ENCODE measurements around the gene CASP10.
"Not testable (repeated sequence)": the region's sequence is repeated elsewhere in the genome, so short reads cannot be mapped to it uniquely, and the experiment has no call there.

Gene CASP10

GRCh38 chr2:201156640-201157039, 26.3 kb upstream of the CASP10 start:
- no peak for DNase-seq

- no peak for DNase-seq
Measured at GRCh38 chr2:201157694-201158093, 25.2 kb upstream of the CASP10 start.

- no peak for DNase-seq
Measured at GRCh38 chr2:201158111-201158929, 24.6 kb upstream of the CASP10 start.

DNA sequence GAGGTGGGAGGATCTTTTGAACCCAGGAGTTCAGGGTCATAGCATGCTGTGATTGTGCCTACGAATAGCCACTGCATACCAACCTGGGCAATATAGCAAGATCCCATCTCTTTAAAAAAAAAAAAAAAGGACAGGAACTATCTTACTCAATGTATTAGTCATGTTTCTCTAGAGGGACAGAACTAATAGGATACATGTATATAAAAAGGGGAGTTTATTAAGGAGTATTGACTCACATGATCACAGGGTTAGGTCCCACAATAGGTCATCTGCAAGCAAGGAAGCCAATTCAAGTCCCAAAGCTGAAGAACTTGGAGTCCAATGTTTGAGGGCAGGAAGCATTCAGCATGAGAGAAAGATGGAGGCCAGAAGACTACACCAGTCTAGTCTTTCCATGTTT, 18.8 kb upstream of the CASP10 start:
- no peak for DNase-seq

- DNase-seq: no peak
Measured at GRCh38 chr2:201167546-201167945, 15.4 kb upstream of the CASP10 start.

- DNase-seq: not testable (repeated sequence)
Measured at GRCh38 chr2:201168496-201168895, 14.4 kb upstream of the CASP10 start.

- DNase-seq: no peak
Measured at GRCh38 chr2:201171259-201171814, 11.6 kb upstream of the CASP10 start.

- no peak for DNase-seq
Measured at GRCh38 chr2:201172279-201172678, 10.7 kb upstream of the CASP10 start.

GRCh38 chr2:201174687-201175086, 8.3 kb upstream of the CASP10 start:
- no peak for DNase-seq

DNA sequence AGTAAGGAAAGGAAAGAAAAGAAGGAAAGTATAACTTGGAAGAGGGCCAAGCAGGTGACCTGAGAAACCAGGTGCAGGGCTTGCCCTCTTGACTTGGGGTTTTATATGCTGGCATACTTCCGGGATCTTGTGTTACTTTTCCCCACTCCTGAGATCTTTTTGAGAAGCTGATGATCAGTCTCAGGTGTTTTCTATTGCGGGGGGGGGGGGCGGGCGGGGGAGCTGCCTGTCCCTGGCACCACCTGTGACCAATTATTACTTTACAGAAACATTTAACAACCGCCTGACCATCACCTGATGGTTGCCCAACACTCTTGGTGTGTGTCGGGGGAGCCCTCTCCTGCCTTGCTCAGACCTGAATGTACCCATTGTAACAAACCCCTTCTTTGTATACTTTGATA, 6.9 kb upstream of the CASP10 start:
- DNase-seq: no peak

DNA sequence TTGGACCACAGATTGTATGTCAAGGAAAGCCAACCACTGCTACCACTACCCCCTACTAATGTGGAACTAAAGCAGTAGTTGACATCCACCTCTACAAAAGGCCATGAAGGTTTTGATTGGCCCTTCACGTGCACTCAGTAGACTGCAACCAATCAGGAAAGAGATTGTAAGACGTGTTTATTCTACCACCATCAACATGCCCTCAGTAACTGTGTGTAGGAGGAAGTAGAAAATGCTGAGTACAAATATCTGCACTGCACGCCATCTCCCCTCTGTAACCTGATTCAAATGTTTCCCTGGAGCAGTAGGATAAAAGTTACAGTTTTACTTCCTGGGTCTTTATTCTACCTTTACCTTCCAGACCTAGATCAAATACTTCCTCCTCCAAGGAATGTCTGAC, 2.9 kb upstream of the CASP10 start:
- no peak for DNase-seq

DNA sequence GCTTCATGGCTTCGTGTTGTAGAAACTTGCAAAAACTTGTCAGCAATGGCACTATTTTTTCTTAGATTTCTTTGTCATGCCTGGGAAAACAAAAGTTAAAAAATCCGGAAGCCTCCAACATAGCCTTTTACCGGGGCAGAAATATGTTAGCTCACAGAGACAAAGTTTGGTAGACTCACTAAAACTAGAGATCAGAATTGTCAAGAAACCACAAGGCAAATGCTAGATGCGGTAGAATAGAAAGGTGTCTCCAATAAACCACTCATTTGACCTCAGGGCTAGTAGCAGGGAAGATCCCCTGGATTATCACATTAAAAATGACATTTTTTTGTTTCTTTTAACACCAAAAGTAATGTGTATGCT, 405 bp downstream of the CASP10 start:
- DNase-seq: no peak

DNA sequence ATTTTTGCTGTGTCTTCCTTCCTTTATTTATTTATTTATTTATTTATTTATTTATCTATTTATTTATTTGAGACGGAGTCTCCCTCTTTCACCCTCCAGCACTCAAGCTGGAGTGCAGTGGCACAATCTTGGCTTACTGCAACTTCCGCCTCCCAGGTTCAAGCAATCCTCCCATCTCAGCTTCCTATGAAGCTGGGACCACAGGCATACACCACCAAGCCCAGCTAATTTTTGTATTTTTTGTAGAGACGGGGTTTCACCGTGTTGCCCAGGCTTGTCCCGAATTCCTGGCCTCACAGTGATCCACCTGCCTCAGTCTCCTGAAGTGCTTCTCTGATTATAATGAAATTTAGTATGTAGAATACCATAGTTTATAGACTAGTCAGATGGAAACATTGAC, 894 bp downstream of the CASP10 start:
- DNase-seq: peak; percentile 46 to 51

DNA sequence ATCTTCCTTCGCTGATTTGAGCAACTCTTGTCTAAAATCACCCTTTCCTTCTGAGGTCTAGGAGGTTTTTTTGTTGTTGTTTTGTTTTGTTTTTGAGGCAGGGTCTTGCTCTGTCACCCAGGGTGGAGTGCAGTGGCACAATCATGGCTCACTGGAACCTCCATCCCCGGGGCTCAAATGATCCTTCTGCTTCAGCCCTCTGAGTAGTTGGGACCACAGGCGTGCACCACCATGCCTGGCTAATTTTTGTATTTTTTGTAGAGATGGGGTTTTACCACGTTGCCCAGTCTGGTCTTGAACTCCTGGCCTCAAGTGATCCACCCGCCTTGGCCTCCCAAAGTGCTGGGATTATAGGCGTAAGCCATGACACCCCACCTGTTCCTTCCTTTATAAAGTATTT, 1.3 kb downstream of the CASP10 start:
- DNase-seq: peak; percentile 46 to 50

- peak; percentile 32 to 48 for DNase-seq
Measured at GRCh38 chr2:201185863-201186262, 2.9 kb downstream of the CASP10 start.

DNA sequence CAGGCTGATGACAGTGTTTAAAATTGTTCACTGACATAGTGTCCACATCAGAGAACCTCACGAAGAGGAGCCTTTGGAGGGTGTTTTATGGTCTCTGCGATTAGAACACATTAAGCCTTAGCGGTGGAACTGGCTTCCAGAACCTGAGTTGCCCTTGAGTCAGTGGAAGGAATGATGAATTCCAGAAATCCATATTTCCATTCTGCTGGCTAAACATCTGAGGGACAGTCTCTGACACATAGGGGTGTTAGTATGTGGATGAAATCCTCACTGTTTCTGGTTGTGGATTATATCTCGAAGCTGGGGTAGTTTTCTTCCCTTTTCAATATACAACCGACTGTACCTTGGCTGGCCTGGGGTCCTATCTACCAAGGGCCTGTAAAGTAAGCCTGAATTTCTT, 4.0 kb downstream of the CASP10 start:
- no peak for DNase-seq

DNA sequence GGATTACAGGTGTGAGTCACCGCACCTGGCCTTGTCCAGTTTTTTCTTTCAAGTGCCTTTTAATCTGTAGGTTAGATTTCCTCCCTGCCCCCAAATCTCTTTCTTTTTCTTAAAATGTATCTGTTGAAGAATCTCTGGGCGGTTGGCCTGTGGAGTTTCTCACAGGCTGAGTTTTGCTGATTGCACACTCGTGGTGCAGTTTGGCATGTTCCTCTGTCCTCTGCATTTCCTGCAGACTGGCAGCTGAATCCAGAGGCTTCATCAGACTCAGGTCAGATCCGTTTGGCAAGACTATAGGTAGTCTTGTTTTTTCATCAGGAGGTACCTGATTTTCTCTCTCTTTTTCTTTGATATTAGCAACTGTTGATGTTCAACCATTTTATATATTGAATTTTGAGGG, 5.5 kb downstream of the CASP10 start:
- DNase-seq: no peak

- no peak for DNase-seq
Measured at GRCh38 chr2:201191132-201191875, 8.4 kb downstream of the CASP10 start.

- no peak for DNase-seq
Measured at GRCh38 chr2:201194097-201194496, 11.2 kb downstream of the CASP10 start.

DNA sequence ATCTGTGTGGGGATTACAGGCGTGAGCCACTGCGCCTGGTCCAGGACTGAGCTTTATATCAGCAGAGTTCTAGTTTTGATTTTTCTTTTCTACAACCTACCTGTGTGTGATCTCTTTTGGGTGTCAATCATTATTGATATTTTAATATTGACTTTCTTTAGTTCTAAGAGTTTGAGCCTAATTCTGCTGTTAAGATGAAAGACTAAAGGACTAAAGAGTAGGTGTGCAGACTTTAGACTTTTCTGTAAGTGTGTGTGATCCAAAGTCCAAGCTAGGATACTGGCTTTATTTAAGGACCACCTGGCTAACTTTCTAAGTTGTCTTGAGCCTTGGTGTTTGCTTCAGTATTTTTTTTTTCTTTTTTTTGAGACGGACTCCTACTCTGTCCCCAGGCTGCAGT, 12.4 kb downstream of the CASP10 start:
- no peak for DNase-seq

DNA sequence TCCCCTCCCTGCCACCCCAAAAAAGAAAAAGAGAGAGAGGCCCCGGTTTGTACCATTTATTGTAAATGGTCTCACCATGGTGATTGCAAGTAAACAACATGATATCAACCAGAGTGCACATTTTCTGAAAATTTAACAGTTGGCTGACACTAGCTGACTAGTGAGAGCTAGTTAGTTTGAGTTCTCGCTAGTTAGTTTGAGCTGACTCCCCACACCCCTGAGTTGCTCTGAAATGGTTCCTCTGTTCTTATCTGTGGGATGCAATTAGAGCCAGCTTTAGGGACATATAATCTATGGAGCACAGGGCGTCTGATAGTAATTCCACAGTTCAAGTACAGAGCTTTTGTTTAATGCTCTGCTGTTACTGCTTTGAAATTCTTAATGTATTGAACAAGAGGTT, 13.1 kb downstream of the CASP10 start:
- no peak for DNase-seq

DNA sequence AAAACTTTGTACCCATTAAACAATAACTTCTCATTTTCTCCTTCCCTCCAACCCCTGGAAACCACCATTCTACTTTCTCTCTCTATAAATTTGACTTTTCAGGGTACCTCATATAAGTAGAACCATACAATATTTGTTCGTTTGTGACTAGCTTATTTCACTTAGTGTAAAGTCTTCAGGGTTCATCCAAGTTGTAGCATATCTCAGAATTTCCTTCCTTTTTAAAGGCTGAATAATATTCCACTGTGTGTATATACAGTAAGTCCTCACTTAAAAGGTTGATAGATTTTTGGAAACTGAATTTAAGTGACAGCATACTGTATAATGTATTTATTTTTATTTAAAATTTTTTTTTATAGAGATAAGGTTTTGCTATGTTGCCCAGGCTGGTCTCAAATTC, 13.9 kb downstream of the CASP10 start:
- no peak for DNase-seq

- no peak for DNase-seq
Measured at GRCh38 chr2:201197781-201198180, 14.8 kb downstream of the CASP10 start.

DNA sequence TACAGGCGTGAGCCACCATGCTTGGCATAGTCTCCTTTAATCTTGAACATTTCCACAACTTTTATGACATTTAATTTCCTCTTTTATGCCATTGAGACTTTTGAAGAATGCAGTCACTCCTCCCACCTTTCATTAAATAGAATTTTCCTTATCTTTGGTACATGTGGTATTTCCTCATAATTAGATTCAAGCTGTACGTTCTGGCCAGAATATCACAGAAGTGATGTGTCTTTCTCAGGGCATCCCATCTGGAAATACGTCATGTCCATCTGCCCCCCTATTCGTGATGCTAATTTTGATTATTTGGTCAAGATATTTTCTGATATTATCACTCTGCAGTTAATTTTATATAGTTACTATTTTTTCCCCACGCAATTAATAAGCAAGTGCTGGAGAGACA, 16.9 kb downstream of the CASP10 start:
- DNase-seq: no peak
